Osteocyte (in vitro differentiated cells): ENCODE measurements around the gene PRPF4. TPM values are rescaled to one million over a fixed set of nuclear protein-coding genes. Genes with fewer than 3 reads are reported as not detected.
"Not testable (repeated sequence)": the region's sequence is repeated elsewhere in the genome, so short reads cannot be mapped to it uniquely, and the experiment has no call there.

Source experiments
- DNase-seq: peaks from one replicate; pipeline ENCODE4 v3.0.0; 2021; ENCODE audit warnings: mixed read lengths; ENCODE audit not compliant: unreplicated experiment; ENCODE audit errors: extremely low spot score
- H3K27ac Mint-ChIP-seq: one replicate; pipeline ENCODE4 v1.8.0; 2021; ENCODE audit warnings: mild to moderate bottlenecking, mixed read lengths; ENCODE audit not compliant: unreplicated experiment
- H3K27me3 Mint-ChIP-seq: one replicate; pipeline ENCODE4 v1.8.0; 2021; ENCODE audit warnings: mixed read lengths; ENCODE audit not compliant: unreplicated experiment
- H3K36me3 Mint-ChIP-seq: one replicate; pipeline ENCODE4 v1.8.0; 2021; ENCODE audit warnings: mixed read lengths; ENCODE audit not compliant: unreplicated experiment
- H3K4me1 Mint-ChIP-seq: one replicate; pipeline ENCODE4 v1.8.0; 2021; ENCODE audit warnings: mixed read lengths; ENCODE audit not compliant: unreplicated experiment
- H3K4me3 Mint-ChIP-seq: one replicate; pipeline ENCODE4 v1.8.0; 2021; ENCODE audit warnings: mild to moderate bottlenecking, moderate library complexity, mixed read lengths; ENCODE audit not compliant: unreplicated experiment
- H3K9me3 Mint-ChIP-seq: one replicate; pipeline ENCODE4 v1.8.0; 2021; ENCODE audit warnings: mixed read lengths; ENCODE audit not compliant: unreplicated experiment
- CTCF ChIP-seq: fragments of 200-600 bp; sonication (generic); IDR thresholded peaks from 2 replicates; pipeline ENCODE4 v1.5.0; 2021; ENCODE audit warnings: antibody characterized with exemption, mild to moderate bottlenecking, moderate library complexity
- total RNA-seq: library from RNA; stranded (reverse); gene quantifications from 2 replicates; pipeline ENCODE4 v1.2.1, GENCODE V29; 2021

Gene PRPF4
- total RNA-seq, 1 donor from 2014 or later, result 22.0 TPM

GRCh38 chr9:113245894-113246293, 29.6 kb upstream of the PRPF4 start:
- no peak overlapping the region for H3K4me3 Mint-ChIP-seq
- TF ChIP-seq CTCF, result no peak
- peaks cover 11% of the 10 kb centered on the region for H3K36me3 Mint-ChIP-seq
- H3K27ac Mint-ChIP-seq, result no peak overlapping the region
- no peaks in the 10 kb centered on the region for H3K27me3 Mint-ChIP-seq
- no peaks in the 10 kb centered on the region for H3K4me1 Mint-ChIP-seq
- DNase-seq, result no peak
- H3K9me3 Mint-ChIP-seq, result peaks cover 3% of the 10 kb centered on the region

GRCh38 chr9:113246928-113247327, 28.5 kb upstream of the PRPF4 start:
- Mint-ChIP-seq H3K9me3 (peaks cover 3% of the 10 kb centered on the region), H3K4me1 (no peaks in the 10 kb centered on the region), H3K36me3 (peaks cover 11% of the 10 kb centered on the region), H3K27me3 (no peaks in the 10 kb centered on the region), H3K4me3 (no peak overlapping the region), H3K27ac (no peak overlapping the region)
- no peak for DNase-seq
- TF ChIP-seq CTCF, result no peak

- Mint-ChIP-seq H3K27ac (no peak overlapping the region), H3K36me3 (peaks cover 9% of the 10 kb centered on the region), H3K9me3 (peaks cover 3% of the 10 kb centered on the region), H3K27me3 (no peaks in the 10 kb centered on the region), H3K4me1 (no peaks in the 10 kb centered on the region), H3K4me3 (no peak overlapping the region)
- no peak for TF ChIP-seq CTCF
- DNase-seq, result no peak
Observed at GRCh38 chr9:113247640-113248039, 27.8 kb upstream of the PRPF4 start.

GRCh38 chr9:113249661-113250060, 25.8 kb upstream of the PRPF4 start:
- H3K27ac Mint-ChIP-seq, H3K9me3 Mint-ChIP-seq, H3K4me3 Mint-ChIP-seq, H3K27me3 Mint-ChIP-seq, H3K36me3 Mint-ChIP-seq, DNase-seq, H3K4me1 Mint-ChIP-seq: not testable (repeated sequence)

- peaks cover 9% of the 10 kb centered on the region for H3K36me3 Mint-ChIP-seq
- H3K9me3 Mint-ChIP-seq, result peaks cover 3% of the 10 kb centered on the region
- no peak overlapping the region for H3K4me3 Mint-ChIP-seq
- DNase-seq, result no peak
- no peak for TF ChIP-seq CTCF
- no peaks in the 10 kb centered on the region for H3K4me1 Mint-ChIP-seq
- no peak overlapping the region for H3K27ac Mint-ChIP-seq
- H3K27me3 Mint-ChIP-seq, result no peaks in the 10 kb centered on the region
Observed at GRCh38 chr9:113250807-113251206, 24.7 kb upstream of the PRPF4 start.

- no peaks in the 10 kb centered on the region for H3K9me3 Mint-ChIP-seq
- H3K27me3 Mint-ChIP-seq, result no peaks in the 10 kb centered on the region
- no peak for DNase-seq
- no peak overlapping the region for H3K4me3 Mint-ChIP-seq
- H3K4me1 Mint-ChIP-seq, result no peaks in the 10 kb centered on the region
- H3K27ac Mint-ChIP-seq, result no peak overlapping the region
- no peak for TF ChIP-seq CTCF
- H3K36me3 Mint-ChIP-seq, result peaks cover 22% of the 10 kb centered on the region
Observed at GRCh38 chr9:113254991-113255390, 20.5 kb upstream of the PRPF4 start.
